ENCODE measurements around the gene CASQ1.

DNA sequence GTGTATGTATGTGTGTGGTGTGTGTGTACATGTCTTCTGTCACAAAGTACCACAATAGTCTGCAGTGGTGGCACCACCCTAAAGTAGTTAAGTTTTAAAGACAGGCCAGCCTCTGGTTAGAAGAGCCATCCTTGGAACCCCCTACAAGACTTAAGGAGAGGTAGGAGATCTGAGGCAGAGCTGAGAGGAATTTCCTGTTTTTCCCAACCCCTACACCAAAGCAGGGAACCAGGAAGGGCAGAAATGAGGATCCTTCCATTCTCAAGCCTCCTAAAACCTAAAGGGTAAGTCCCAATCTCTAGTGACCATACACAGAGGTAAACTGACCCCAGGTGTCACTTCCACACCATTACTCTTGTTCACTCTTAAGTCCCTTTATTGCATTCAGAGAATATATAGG lies 25.9 kb downstream of the CASQ1 start:
- TF ChIP-seq MAX (IDR thresholded peaks at IDR 0.05; ENCODE audit: low read depth, low read length) (no peak), CTCF (IDR thresholded peaks at IDR 0.05; ENCODE audit: low read depth, low read length) (no peak), POLR2A (IDR thresholded peaks at IDR 0.05; ENCODE audit: extremely low read depth, insufficient read length) (no peak)
